Endothelial cell of umbilical vein (primary cell): ENCODE results near the gene SEMA3E. TPM values are rescaled to one million over a fixed set of nuclear protein-coding genes. Genes with fewer than 3 reads are reported as not detected.

Experiments
- BruUV-seq: library from RNA; stranded (reverse); fragments of 400-500 nt; replicated peaks from 2 replicates; lab custom pipeline; 2021; lab: Mats Ljungman, UMichigan
- CTCF ChIA-PET: fragments of 300-600, 350-600 bp; sonication (Branson Sonifier 250); formaldehyde crosslinking; loops from one replicate; lab custom pipeline; 2021; ENCODE audit warnings: antibody characterized with exemption, inconsistent platforms; lab: Charles Lee
- POLR2A ChIA-PET: fragments of 300-600, 350-600 bp; sonication (Branson Sonifier 250); formaldehyde crosslinking; loops from one replicate; lab custom pipeline; 2021; ENCODE audit warnings: antibody characterized with exemption, inconsistent platforms; lab: Charles Lee
- DNase-seq: peaks from one replicate; pipeline ENCODE4 v3.0.0-alpha.2; 2011; ENCODE audit warnings: low read depth, low spot score
- FAIRE-seq: peaks from 2 replicates; lab custom pipeline; 2011; peaks lifted over from hg19 to GRCh38; lab: Jason Lieb, UNC
- H2AFZ ChIP-seq: 2 replicates; pipeline ENCODE4 v1.6.0; 2012; ENCODE audit warnings: low read depth, low read length, control low read depth, inconsistent platforms
- H3K27ac ChIP-seq: 2 replicates; pipeline ENCODE4 v1.5.1; 2011; ENCODE audit warnings: low read depth, mild to moderate bottlenecking, control low read depth, low read length, moderate library complexity; ENCODE audit not compliant: insufficient read depth
- H3K27me3 ChIP-seq, 2 experiments: 2 replicates each; pipeline versions ENCODE4 v1.6.0 to v1.6.1; 2011; ENCODE audit warnings: low read length in 2 of 2, mixed read lengths in 1 of 2; ENCODE audit not compliant: control insufficient read depth in 2 of 2, insufficient read depth in 2 of 2
- H3K36me3 ChIP-seq, 2 experiments: 2 replicates in 1 of 2; 3 replicates in 1 of 2; pipeline ENCODE4 v1.5.1; 2011; ENCODE audit warnings: low read length in 2 of 2, mild to moderate bottlenecking in 1 of 2, moderate library complexity in 1 of 2; ENCODE audit not compliant: control insufficient read depth in 2 of 2, insufficient read depth in 2 of 2; ENCODE audit errors: extremely low read depth in 1 of 2
- H3K4me1 ChIP-seq: 3 replicates; pipeline ENCODE4 v1.5.1; 2011; ENCODE audit warnings: mild to moderate bottlenecking, low read length; ENCODE audit not compliant: control insufficient read depth, insufficient read depth; ENCODE audit errors: extremely low read depth
- H3K4me2 ChIP-seq: 2 replicates; pipeline ENCODE4 v1.6.1; 2011; ENCODE audit warnings: low read length, control low read depth, mixed read lengths; ENCODE audit not compliant: insufficient read depth
- H3K4me3 ChIP-seq, 3 experiments: fragments of 200-600 bp in 1 of 3; sonication (generic), shearing (Covaris generic) in 1 of 3; replicated peaks in 1 of 3; 2 replicates each; pipeline ENCODE4 v1.5.1; 2011 to 2016; ENCODE audit warnings: control low read depth in 3 of 3, low read length in 3 of 3, mild to moderate bottlenecking in 2 of 3, inconsistent platforms in 1 of 3, low read depth in 1 of 3, moderate library complexity in 1 of 3; ENCODE audit not compliant: insufficient read depth in 1 of 3
- H3K79me2 ChIP-seq: 2 replicates; pipeline ENCODE4 v1.6.0; 2012; ENCODE audit warnings: low read length, inconsistent platforms; ENCODE audit not compliant: control insufficient read depth, insufficient read depth
- H3K9ac ChIP-seq: replicated peaks from 2 replicates; pipeline ENCODE3; 2011; ENCODE audit warnings: low read length, control low read depth; ENCODE audit not compliant: insufficient read depth; ENCODE audit errors: extremely low read depth
- H3K9me1 ChIP-seq: replicated peaks from 3 replicates; pipeline ENCODE4 v1.6.0; 2011; ENCODE audit warnings: mild to moderate bottlenecking, low read length; ENCODE audit not compliant: control insufficient read depth, insufficient read depth; ENCODE audit errors: extremely low read depth
- H3K9me3 ChIP-seq: replicated peaks from 2 replicates; pipeline ENCODE4 v1.5.1; 2012; ENCODE audit warnings: low read length, inconsistent platforms; ENCODE audit not compliant: control insufficient read depth, insufficient read depth
- H4K20me1 ChIP-seq: replicated peaks from 2 replicates; pipeline ENCODE3; 2011; ENCODE audit warnings: mild to moderate bottlenecking, low read length; ENCODE audit not compliant: control insufficient read depth, insufficient read depth; ENCODE audit errors: extremely low read depth
- CTCF ChIP-seq, 2 donors: IDR thresholded peaks; 1 replicate in 1 of 2; 2 replicates in 1 of 2; pipeline ENCODE4 v1.5.1; 2011; ENCODE audit warnings: low read length in 2 of 2, mild to moderate bottlenecking in 2 of 2, moderate library complexity in 2 of 2, control low read depth in 1 of 2, inconsistent platforms in 1 of 2, low read depth in 1 of 2; ENCODE audit not compliant: insufficient read depth in 1 of 2; ENCODE audit errors: extremely low read depth in 1 of 2
- EZH2 ChIP-seq: IDR thresholded peaks from 2 replicates; pipeline ENCODE4 v1.6.1; 2012; ENCODE audit warnings: borderline replicate concordance, low read depth, mild to moderate bottlenecking, moderate library complexity, low read length, inconsistent platforms; ENCODE audit not compliant: severe bottlenecking
- FOS ChIP-seq: IDR thresholded peaks from 2 replicates; pipeline ENCODE4 v1.6.1; 2011; ENCODE audit warnings: mild to moderate bottlenecking, low read length, moderate library complexity, borderline replicate concordance; ENCODE audit not compliant: insufficient read depth
- GATA2 ChIP-seq: IDR thresholded peaks from 2 replicates; pipeline ENCODE4 v1.7.0; 2011; ENCODE audit warnings: low read depth, mild to moderate bottlenecking, moderate library complexity, mixed read lengths, low read length; ENCODE audit not compliant: insufficient read length, insufficient read depth
- JUN ChIP-seq: IDR thresholded peaks from 2 replicates; pipeline ENCODE4 v1.6.1; 2011; ENCODE audit warnings: borderline replicate concordance, low read depth; ENCODE audit not compliant: insufficient read length, insufficient read depth
- MAX ChIP-seq: IDR thresholded peaks from 2 replicates; pipeline ENCODE4 v1.6.1; 2011; ENCODE audit not compliant: insufficient read depth, insufficient read length
- MYC ChIP-seq: IDR thresholded peaks from one replicate; pipeline ENCODE4 v1.6.1; 2011; ENCODE audit warnings: mild to moderate bottlenecking, low read depth, low read length
- POLR2A ChIP-seq: IDR thresholded peaks from 2 replicates; pipeline ENCODE4 v1.6.1; 2012; ENCODE audit warnings: low read depth, mild to moderate bottlenecking, control low read depth, low read length
- POLR2AphosphoS5 ChIP-seq: IDR thresholded peaks from 2 replicates; pipeline ENCODE4 v1.6.1; 2012; ENCODE audit warnings: low read depth, mild to moderate bottlenecking, control low read depth, low read length, moderate library complexity; ENCODE audit not compliant: insufficient read depth
- dilution Hi-C: fragments of 300-500 bp; cut with MboI; formaldehyde crosslinking; loops from one replicate; pipeline ENCODE4 v1.15.0; 2019; ENCODE audit warnings: low sequenced_read_pairs; ENCODE audit not compliant: extremely low pct_ligation_motif_present
- intact Hi-C: fragments of 100-400 bp; cut with micrococcal nuclease; formaldehyde crosslinking; loops from one replicate; pipeline ENCODE4 v1.10.0; 2022
- polyA plus RNA-seq, 4 experiments: library from polyadenylated mRNA; depleted of rRNA in 3 of 4; stranded (reverse) in 3 of 4; unstranded in 1 of 4; fragments of >200 nt; gene quantifications; 2 replicates each; pipeline versions ENCODE4 v1.2.1 to v1.2.3, GENCODE V29; 2011 to 2012; ENCODE audit warnings: missing spikeins in 1 of 4
- total RNA-seq: library from RNA; stranded (reverse); gene quantifications from 2 replicates; pipeline ENCODE4 v1.2.3, GENCODE V29; 2021

Gene SEMA3E
- total and polyA plus RNA-seq, 2 donors (not counting 3 experiments of a cell fraction or from before 2014, with no cell fraction given) = not detected

- Histone ChIP-seq H3K4me1 (no peaks in the 10 kb centered on the region), H3K27ac (no peak overlapping the region), H3K4me2 (no peak overlapping the region), H3K9me1 (no peaks in the 10 kb centered on the region), H3K4me3 (no peak overlapping the region), H3K9me3 (no peaks in the 10 kb centered on the region), H3K36me3 (no peaks in the 10 kb centered on the region), H4K20me1 (no peaks in the 10 kb centered on the region), H2AFZ (no peak overlapping the region), H3K9ac (no peak overlapping the region), H3K79me2 (no peaks in the 10 kb centered on the region), H3K27me3 (peaks cover 1 to 9% of the 10 kb centered on the region in 2 experiments)
- BruUV-seq = no TSS peak
- dilution Hi-C loops = no loop called here
- CTCF ChIA-PET = interaction anchor here (1.0 to 1.5 kb wide), 3 partner anchors 11 to 242 kb away, joined by 4 to 6 read pairs (median 4); no protein-coding TSS in a partner anchor
- intact Hi-C loops = loop anchor here (5.0 kb wide), 1 partner anchor 523 kb away; no protein-coding TSS in a partner anchor
- POLR2A ChIA-PET = no interaction called here
- TF ChIP-seq POLR2AphosphoS5 (no peak), MYC (no peak), CTCF (IDR thresholded peaks at IDR 0.05; ENCODE audit: extremely low read depth in 1 of 2, insufficient read depth in 1 of 2, low read depth in 1 of 2, low read length in 2 of 2) (no peak), POLR2A (no peak), GATA2 (no peak), JUN (no peak), FOS (no peak), MAX (no peak), EZH2 (no peak)
- DNase-seq = peak; percentile 7
- no peak for FAIRE-seq
Measured at GRCh38 chr7:83413831-83414230, 235.1 kb downstream of the SEMA3E start.
